ENCODE data around the gene GCNT4.

The GCNT4 gene

GRCh38 chr5:75049456-75050351 lies 2.7 kb downstream of the GCNT4 start:
- DNase-seq = no peak

- DNase-seq = no peak
These were observed 3.9 kb downstream of the GCNT4 start for GRCh38 chr5:75048457-75048953.

GRCh38 chr5:75047356-75047755 lies 5.0 kb downstream of the GCNT4 start:
- no peak for DNase-seq

- DNase-seq = no peak
These were observed 5.8 kb downstream of the GCNT4 start for GRCh38 chr5:75046366-75047142.

- DNase-seq = no peak
These were observed 7.3 kb downstream of the GCNT4 start for GRCh38 chr5:75045071-75045470.

GRCh38 chr5:75044406-75044805 lies 8.0 kb downstream of the GCNT4 start:
- no peak for DNase-seq

- no peak for DNase-seq
These were observed 8.6 kb downstream of the GCNT4 start for GRCh38 chr5:75043633-75044264.

GRCh38 chr5:75042522-75042921 lies 9.8 kb downstream of the GCNT4 start:
- no peak for DNase-seq

GRCh38 chr5:75040973-75041372 lies 11.4 kb downstream of the GCNT4 start:
- DNase-seq = no peak

- DNase-seq = no peak
These were observed 15.3 kb downstream of the GCNT4 start for GRCh38 chr5:75037106-75037505.

- no peak for DNase-seq
These were observed 18.1 kb downstream of the GCNT4 start for GRCh38 chr5:75034137-75034739.

GRCh38 chr5:75031366-75031765 lies 21.0 kb downstream of the GCNT4 start:
- no peak for DNase-seq

GRCh38 chr5:75028090-75028489 lies 24.3 kb downstream of the GCNT4 start:
- no peak for DNase-seq

GRCh38 chr5:75023368-75024159 lies 28.8 kb downstream of the GCNT4 start:
- DNase-seq = no peak

GRCh38 chr5:75021800-75022199 lies 30.6 kb downstream of the GCNT4 start:
- no peak for DNase-seq

GRCh38 chr5:75021219-75021618 lies 31.1 kb downstream of the GCNT4 start:
- no peak for DNase-seq

- no peak for DNase-seq
These were observed 32.2 kb downstream of the GCNT4 start for GRCh38 chr5:75020016-75020656.

GRCh38 chr5:75018805-75019587 lies 33.4 kb downstream of the GCNT4 start:
- DNase-seq = no peak

- DNase-seq = no peak
These were observed 34.4 kb downstream of the GCNT4 start for GRCh38 chr5:75017971-75018370.

GRCh38 chr5:75016896-75017295 lies 35.5 kb downstream of the GCNT4 start:
- DNase-seq = no peak

GRCh38 chr5:75012748-75013147 lies 39.6 kb downstream of the GCNT4 start:
- no peak for DNase-seq
